Adipocyte (in vitro differentiated cells): ENCODE data around the gene TSHZ1.

Source experiments
- DNase-seq: peaks from one replicate; pipeline ENCODE4 v3.0.0-alpha.2; 2015; ENCODE audit warnings: low read depth
- H3K27me3 ChIP-seq: replicated peaks from 2 replicates; pipeline ENCODE4 v1.7.0; 2013; ENCODE audit warnings: mild to moderate bottlenecking, low read length, moderate library complexity; ENCODE audit not compliant: control insufficient read depth, insufficient read depth
- H3K36me3 ChIP-seq: 2 replicates; pipeline ENCODE4 v1.7.0; 2013; ENCODE audit warnings: low read length, mild to moderate bottlenecking, moderate library complexity; ENCODE audit not compliant: control insufficient read depth, insufficient read depth, severe bottlenecking
- H3K4me1 ChIP-seq: 2 replicates; pipeline ENCODE4 v1.7.0; 2013; ENCODE audit warnings: mild to moderate bottlenecking, low read length, moderate library complexity; ENCODE audit not compliant: control insufficient read depth, insufficient read depth
- H3K4me3 ChIP-seq: 2 replicates; pipeline ENCODE4 v1.7.0; 2013; ENCODE audit warnings: mild to moderate bottlenecking, low read length, moderate library complexity
- H3K9ac ChIP-seq: 2 replicates; pipeline ENCODE4 v1.7.0; 2013; ENCODE audit warnings: mild to moderate bottlenecking, low read length, moderate library complexity
- H3K9me3 ChIP-seq: 2 replicates; pipeline ENCODE4 v1.7.0; 2013; ENCODE audit warnings: mild to moderate bottlenecking, low read length, moderate library complexity; ENCODE audit not compliant: control insufficient read depth

The TSHZ1 gene

GRCh38 chr18:75307530-75307929 is 96.9 kb downstream of the TSHZ1 start:
- no peaks in the 10 kb centered on the region for H3K36me3 ChIP-seq
- no peak overlapping the region for H3K4me3 ChIP-seq
- H3K4me1 ChIP-seq, result no peaks in the 10 kb centered on the region
- no peak overlapping the region for H3K9ac ChIP-seq
- no peak for DNase-seq
- peaks cover 15% of the 10 kb centered on the region for H3K9me3 ChIP-seq
- H3K27me3 ChIP-seq, result no peaks in the 10 kb centered on the region

- Histone ChIP-seq H3K9ac (no peak overlapping the region), H3K36me3 (no peaks in the 10 kb centered on the region), H3K4me3 (no peak overlapping the region), H3K9me3 (peaks cover 15% of the 10 kb centered on the region), H3K4me1 (no peaks in the 10 kb centered on the region), H3K27me3 (no peaks in the 10 kb centered on the region)
- no peak for DNase-seq
Observed at GRCh38 chr18:75309564-75309963, 99.0 kb downstream of the TSHZ1 start.

- H3K36me3 ChIP-seq, result no peaks in the 10 kb centered on the region
- no peak for DNase-seq
- no peaks in the 10 kb centered on the region for H3K27me3 ChIP-seq
- no peaks in the 10 kb centered on the region for H3K4me1 ChIP-seq
- H3K9me3 ChIP-seq, result no peaks in the 10 kb centered on the region
- H3K4me3 ChIP-seq, result no peak overlapping the region
- no peak overlapping the region for H3K9ac ChIP-seq
Observed at GRCh38 chr18:75314117-75314516, 103.5 kb downstream of the TSHZ1 start.

- H3K36me3 ChIP-seq, result no peaks in the 10 kb centered on the region
- no peaks in the 10 kb centered on the region for H3K4me1 ChIP-seq
- no peak overlapping the region for H3K4me3 ChIP-seq
- DNase-seq, result no peak
- H3K27me3 ChIP-seq, result no peaks in the 10 kb centered on the region
- H3K9ac ChIP-seq, result no peak overlapping the region
- no peaks in the 10 kb centered on the region for H3K9me3 ChIP-seq
Observed at GRCh38 chr18:75314606-75315005, 104.0 kb downstream of the TSHZ1 start.

- Histone ChIP-seq H3K9ac (no peak overlapping the region), H3K36me3 (no peaks in the 10 kb centered on the region), H3K9me3 (no peaks in the 10 kb centered on the region), H3K4me1 (no peaks in the 10 kb centered on the region), H3K4me3 (no peak overlapping the region), H3K27me3 (no peaks in the 10 kb centered on the region)
- DNase-seq, result no peak
Observed at GRCh38 chr18:75316223-75316622, 105.6 kb downstream of the TSHZ1 start.

GRCh38 chr18:75316826-75317225 is 106.2 kb downstream of the TSHZ1 start:
- no peaks in the 10 kb centered on the region for H3K4me1 ChIP-seq
- H3K9me3 ChIP-seq, result no peaks in the 10 kb centered on the region
- H3K9ac ChIP-seq, result no peak overlapping the region
- H3K27me3 ChIP-seq, result no peaks in the 10 kb centered on the region
- H3K36me3 ChIP-seq, result no peaks in the 10 kb centered on the region
- no peak overlapping the region for H3K4me3 ChIP-seq
- no peak for DNase-seq

GRCh38 chr18:75317300-75317699 is 106.7 kb downstream of the TSHZ1 start:
- Histone ChIP-seq H3K27me3 (no peaks in the 10 kb centered on the region), H3K9ac (no peak overlapping the region), H3K4me1 (no peaks in the 10 kb centered on the region), H3K4me3 (no peak overlapping the region), H3K9me3 (no peaks in the 10 kb centered on the region), H3K36me3 (no peaks in the 10 kb centered on the region)
- no peak for DNase-seq

- Histone ChIP-seq H3K9me3 (no peaks in the 10 kb centered on the region), H3K9ac (no peak overlapping the region), H3K27me3 (no peaks in the 10 kb centered on the region), H3K36me3 (no peaks in the 10 kb centered on the region), H3K4me1 (no peaks in the 10 kb centered on the region), H3K4me3 (no peak overlapping the region)
- DNase-seq, result no peak
Observed at GRCh38 chr18:75317703-75318102, 107.1 kb downstream of the TSHZ1 start.

GRCh38 chr18:75319905-75320304 is 109.3 kb downstream of the TSHZ1 start:
- no peaks in the 10 kb centered on the region for H3K27me3 ChIP-seq

GRCh38 chr18:75320506-75320905 is 109.9 kb downstream of the TSHZ1 start:
- no peak overlapping the region for H3K9ac ChIP-seq
- H3K4me1 ChIP-seq, result peaks cover 2% of the 10 kb centered on the region
- DNase-seq, result no peak
- H3K36me3 ChIP-seq, result no peaks in the 10 kb centered on the region
- no peak overlapping the region for H3K4me3 ChIP-seq
- no peaks in the 10 kb centered on the region for H3K27me3 ChIP-seq
- H3K9me3 ChIP-seq, result peaks cover 4% of the 10 kb centered on the region

More at GRCh38 chr18:75319905-75320304, 109.3 kb downstream of the TSHZ1 start:
- H3K9me3 ChIP-seq, result no peaks in the 10 kb centered on the region
- no peaks in the 10 kb centered on the region for H3K36me3 ChIP-seq
- no peak overlapping the region for H3K9ac ChIP-seq
- no peak for DNase-seq
- peaks cover 2% of the 10 kb centered on the region for H3K4me1 ChIP-seq
- H3K4me3 ChIP-seq, result no peak overlapping the region

GRCh38 chr18:75321431-75321830 is 110.8 kb downstream of the TSHZ1 start:
- Histone ChIP-seq H3K4me3 (no peak overlapping the region), H3K4me1 (peaks cover 2% of the 10 kb centered on the region), H3K9ac (no peak overlapping the region), H3K27me3 (no peaks in the 10 kb centered on the region), H3K36me3 (no peaks in the 10 kb centered on the region), H3K9me3 (peaks cover 14% of the 10 kb centered on the region)
- no peak for DNase-seq

- Histone ChIP-seq H3K4me1 (peaks cover 2% of the 10 kb centered on the region), H3K9me3 (peaks cover 21% of the 10 kb centered on the region), H3K27me3 (no peaks in the 10 kb centered on the region), H3K9ac (no peak overlapping the region), H3K4me3 (no peak overlapping the region), H3K36me3 (no peaks in the 10 kb centered on the region)
- DNase-seq, result no peak
Observed at GRCh38 chr18:75322206-75322605, 111.6 kb downstream of the TSHZ1 start.
